ENCODE data around the gene GALNT6. TPM values are rescaled to one million over a fixed set of nuclear protein-coding genes. Genes with fewer than 3 reads are reported as not detected.

Gene GALNT6
- total and polyA plus RNA-seq, 2 of the 13 experiments (the other 11 are each of a cell fraction or from before 2014, with no cell fraction given) = 1.0 to 1.1 TPM

DNA sequence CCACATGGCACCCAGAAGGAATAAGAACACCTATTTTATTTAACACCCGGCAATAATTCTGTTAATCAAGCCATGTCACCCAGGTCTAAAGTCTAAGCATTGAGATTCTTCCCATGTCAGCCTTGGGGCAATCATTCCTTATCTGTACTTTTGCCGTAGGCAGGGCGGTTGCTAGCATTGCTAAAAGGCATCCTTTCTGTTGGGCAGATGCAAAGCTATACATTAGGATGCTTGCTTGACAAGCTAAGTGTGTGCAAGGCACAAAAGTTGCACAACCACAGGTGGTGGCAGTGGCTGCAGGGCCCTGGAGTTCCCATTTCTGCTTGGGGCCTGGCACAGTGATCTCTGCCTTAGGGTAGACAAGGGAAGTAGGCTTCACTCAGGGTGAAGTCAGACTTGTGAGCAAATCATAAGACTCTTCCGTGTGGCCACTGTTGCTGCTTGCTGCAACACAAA lies 12.5 kb upstream of the GALNT6 start (continued):
- no peak for TF ChIP-seq SP2 (CRISPR knock-in tag; IDR thresholded peaks at IDR 0.05)
- TF ChIP-seq ZNF83 (CRISPR knock-in tag; IDR thresholded peaks at IDR 0.05; ENCODE audit: borderline replicate concordance) = no peak
- TF ChIP-seq RAD51 (IDR thresholded peaks at IDR 0.05; ENCODE audit: borderline replicate concordance) = no peak

DNA sequence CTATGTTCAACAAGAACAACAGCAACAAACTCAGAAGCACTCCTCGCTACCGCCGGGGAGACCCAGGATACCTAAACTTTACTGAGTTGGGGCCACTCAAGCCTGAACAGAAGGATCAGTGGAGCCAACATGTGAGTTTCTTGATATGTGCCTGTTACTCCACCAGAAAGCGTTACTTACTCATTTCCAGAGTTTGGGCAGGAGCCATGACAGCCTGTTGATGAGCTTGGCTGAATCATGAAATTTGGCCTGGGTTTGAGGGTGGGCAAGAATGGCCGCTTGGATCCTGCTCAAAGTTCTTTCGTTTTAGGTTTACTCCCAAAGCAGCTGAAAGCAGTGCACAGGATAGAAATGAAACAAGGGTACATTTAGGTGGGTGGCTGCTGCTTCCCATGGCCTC lies 12.0 kb upstream of the GALNT6 start:
- POLR2A ChIA-PET = no interaction called here
- no TSS peak for BruUV-seq (replicated peaks)
- peaks cover 14% of the 10 kb centered on the region for H3K4me1 ChIP-seq (ENCODE audit: insufficient read depth, low read length)
- H3K9ac ChIP-seq (ENCODE audit: insufficient read depth, low read depth, low read length) = no peak overlapping the region
- H3K4me2 ChIP-seq (ENCODE audit: low read depth, low read length) = no peak overlapping the region
- no peak overlapping the region for H3K4me3 ChIP-seq (replicated peaks in 1 of 3; ENCODE audit: insufficient read depth in 1 of 3, low read depth in 2 of 3, low read length in 3 of 3)
- TF ChIP-seq ATRX (CRISPR knock-in tag; IDR thresholded peaks at IDR 0.05; ENCODE audit: borderline replicate concordance) (no peak), TEF (CRISPR knock-in tag; IDR thresholded peaks at IDR 0.05) (no peak), PITX1 (CRISPR knock-in tag; IDR thresholded peaks at IDR 0.05) (no peak), RFXAP (CRISPR knock-in tag; IDR thresholded peaks at IDR 0.05; ENCODE audit: borderline replicate concordance) (no peak), CCDC6 (CRISPR knock-in tag; IDR thresholded peaks at IDR 0.05) (no peak), ISL2 (CRISPR knock-in tag; IDR thresholded peaks at IDR 0.05) (no peak), ZNF7 (CRISPR knock-in tag; IDR thresholded peaks at IDR 0.05) (no peak), ARNT2 (CRISPR knock-in tag; IDR thresholded peaks at IDR 0.05; ENCODE audit: low read depth) (no peak), GMEB1 (CRISPR knock-in tag; IDR thresholded peaks at IDR 0.05; ENCODE audit: borderline replicate concordance) (no peak), ZNF672 (CRISPR knock-in tag; IDR thresholded peaks at IDR 0.05) (no peak), ZBTB42 (CRISPR knock-in tag; IDR thresholded peaks at IDR 0.05) (no peak), HHEX (CRISPR knock-in tag; IDR thresholded peaks at IDR 0.05) (no peak)
- in situ Hi-C loops (cut with HindIII; ENCODE audit: extremely low pct_ligation_motif_present, low pct_unique_long_range_greater_than_20kb) (no loop called here), intact Hi-C loops (cut with micrococcal nuclease; ENCODE audit: unreplicated experiment) (no loop called here)
- no peak for FAIRE-seq
- H2AFZ ChIP-seq (ENCODE audit: low read length) = no peak overlapping the region
- H3K9me3 ChIP-seq (ENCODE audit: low read length) = no peaks in the 10 kb centered on the region
- DNase-seq (ENCODE audit: low spot score) = no peak
- no peaks in the 10 kb centered on the region for H3K79me2 ChIP-seq (ENCODE audit: insufficient read depth, low read length)
- no peaks in the 10 kb centered on the region for H4K20me1 ChIP-seq (ENCODE audit: insufficient read depth, low read length)
- no peak for ATAC-seq
- no peak overlapping the region for H3K27ac ChIP-seq (ENCODE audit: extremely low read length, insufficient read depth, low read length)
- CTCF ChIA-PET (ENCODE audit: low intra/inter-chr PET ratio, low total read pairs) = no interaction called here
- no peaks in the 10 kb centered on the region for H3K36me3 ChIP-seq (replicated peaks in 1 of 2; ENCODE audit: control insufficient read depth in 1 of 2, insufficient read depth in 2 of 2, low read length in 2 of 2)
- 60% methylated on average over 6 of the region's 6 CpGs for WGBS (ENCODE audit: low lambda C conversion rate)
- no peaks in the 10 kb centered on the region for H3K27me3 ChIP-seq (ENCODE audit: control insufficient read depth in 1 of 2, insufficient read depth in 2 of 2, low read length in 2 of 2)

Measured in HepG2 (cell line).